ENCODE results near the gene RALGPS1.
A peak's percentile ranks its signal among the peaks of the same experiment; 100 is the strongest.

Gene RALGPS1

DNA sequence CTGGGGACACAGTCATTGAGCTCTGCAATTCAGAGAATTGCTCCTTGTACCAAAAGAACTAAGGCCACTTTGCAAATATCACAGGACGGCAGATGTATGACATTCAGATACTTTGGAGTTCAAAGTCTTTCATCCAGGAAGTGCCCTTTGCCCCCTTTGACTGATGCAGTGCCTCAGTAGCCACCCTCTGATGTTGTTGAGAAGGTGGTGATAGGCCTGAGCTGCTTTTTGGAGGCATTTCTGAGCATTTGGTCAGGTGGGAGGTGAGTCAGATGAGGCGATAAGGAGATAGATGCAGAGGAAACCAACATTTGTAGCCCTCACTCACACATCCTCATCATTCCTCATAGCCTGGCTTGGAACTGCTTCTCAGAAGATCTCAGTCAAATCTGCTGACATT, 144.4 kb downstream of the RALGPS1 start:
- DNase-seq (ENCODE audit: low spot score), result no peak
- in situ Hi-C loops (cut with MboI; ENCODE audit: low pct_unique_long_range_greater_than_20kb, low sequenced_read_pairs, unreplicated experiment), result no loop called here
- TF ChIP-seq, protein P1, sequence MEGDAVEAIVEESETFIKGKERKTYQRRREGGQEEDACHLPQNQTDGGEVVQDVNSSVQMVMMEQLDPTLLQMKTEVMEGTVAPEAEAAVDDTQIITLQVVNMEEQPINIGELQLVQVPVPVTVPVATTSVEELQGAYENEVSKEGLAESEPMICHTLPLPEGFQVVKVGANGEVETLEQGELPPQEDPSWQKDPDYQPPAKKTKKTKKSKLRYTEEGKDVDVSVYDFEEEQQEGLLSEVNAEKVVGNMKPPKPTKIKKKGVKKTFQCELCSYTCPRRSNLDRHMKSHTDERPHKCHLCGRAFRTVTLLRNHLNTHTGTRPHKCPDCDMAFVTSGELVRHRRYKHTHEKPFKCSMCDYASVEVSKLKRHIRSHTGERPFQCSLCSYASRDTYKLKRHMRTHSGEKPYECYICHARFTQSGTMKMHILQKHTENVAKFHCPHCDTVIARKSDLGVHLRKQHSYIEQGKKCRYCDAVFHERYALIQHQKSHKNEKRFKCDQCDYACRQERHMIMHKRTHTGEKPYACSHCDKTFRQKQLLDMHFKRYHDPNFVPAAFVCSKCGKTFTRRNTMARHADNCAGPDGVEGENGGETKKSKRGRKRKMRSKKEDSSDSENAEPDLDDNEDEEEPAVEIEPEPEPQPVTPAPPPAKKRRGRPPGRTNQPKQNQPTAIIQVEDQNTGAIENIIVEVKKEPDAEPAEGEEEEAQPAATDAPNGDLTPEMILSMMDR (IDR thresholded peaks at IDR 0.05; ENCODE audit: extremely low read depth, insufficient read depth, missing control alignments), result no peak

DNA sequence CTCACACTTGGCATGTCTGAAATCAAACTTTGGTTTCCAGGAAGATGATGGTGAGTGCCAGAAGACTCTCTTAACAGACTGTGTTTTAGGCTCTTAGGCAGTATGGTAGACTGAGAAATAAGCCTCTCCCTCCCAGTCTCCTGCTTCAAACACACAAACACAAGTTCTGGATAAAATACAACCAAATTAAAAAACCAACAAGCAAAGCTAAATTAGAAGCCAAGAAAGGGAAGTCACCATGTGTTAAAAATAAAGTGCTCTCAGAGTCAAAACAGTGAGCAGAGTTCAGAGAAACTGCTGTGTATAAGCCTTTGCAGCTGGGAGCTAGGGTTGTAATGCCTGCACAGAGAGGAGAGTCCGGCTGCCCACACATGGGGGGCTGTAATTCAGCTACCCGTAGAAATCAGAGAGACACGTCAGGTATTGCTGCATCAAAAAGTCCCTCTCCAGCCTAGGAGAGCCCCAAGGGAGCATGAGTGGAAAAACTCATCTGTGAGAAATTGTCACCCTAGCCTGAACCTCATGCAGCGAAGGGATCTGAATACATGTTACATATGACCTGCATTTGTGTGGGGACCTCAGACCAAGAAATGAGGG, 145.3 kb downstream of the RALGPS1 start:
- in situ Hi-C loops (cut with MboI; ENCODE audit: low pct_unique_long_range_greater_than_20kb, low sequenced_read_pairs, unreplicated experiment), result no loop called here
- DNase-seq (ENCODE audit: low spot score), result peak; percentile 29
- TF ChIP-seq, protein P1 (IDR thresholded peaks at IDR 0.05; ENCODE audit: extremely low read depth, insufficient read depth, missing control alignments), result no peak

DNA sequence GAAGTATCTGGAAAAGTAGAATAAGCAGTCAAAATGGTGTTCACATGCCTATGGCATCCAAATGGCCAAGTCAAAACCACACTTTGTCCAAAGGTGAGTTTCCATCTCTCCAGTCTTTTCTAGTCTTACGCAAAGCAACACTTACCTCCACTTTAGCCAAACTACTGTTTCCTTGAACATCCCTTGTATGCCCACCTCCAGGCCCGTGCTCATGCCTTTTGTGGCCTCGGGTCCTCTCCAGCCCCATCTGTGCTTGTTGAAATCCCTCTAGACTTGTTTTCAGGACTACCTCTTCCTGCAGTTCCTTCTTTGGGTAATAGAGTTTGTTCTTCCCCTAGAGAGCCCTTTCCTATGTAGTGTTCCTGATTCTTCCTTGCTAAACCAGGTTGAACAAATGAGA, 146.8 kb downstream of the RALGPS1 start:
- in situ Hi-C loops (cut with MboI; ENCODE audit: low pct_unique_long_range_greater_than_20kb, low sequenced_read_pairs, unreplicated experiment), result no loop called here
- TF ChIP-seq, protein P1 (IDR thresholded peaks at IDR 0.05; ENCODE audit: extremely low read depth, insufficient read depth, missing control alignments), result no peak

DNA sequence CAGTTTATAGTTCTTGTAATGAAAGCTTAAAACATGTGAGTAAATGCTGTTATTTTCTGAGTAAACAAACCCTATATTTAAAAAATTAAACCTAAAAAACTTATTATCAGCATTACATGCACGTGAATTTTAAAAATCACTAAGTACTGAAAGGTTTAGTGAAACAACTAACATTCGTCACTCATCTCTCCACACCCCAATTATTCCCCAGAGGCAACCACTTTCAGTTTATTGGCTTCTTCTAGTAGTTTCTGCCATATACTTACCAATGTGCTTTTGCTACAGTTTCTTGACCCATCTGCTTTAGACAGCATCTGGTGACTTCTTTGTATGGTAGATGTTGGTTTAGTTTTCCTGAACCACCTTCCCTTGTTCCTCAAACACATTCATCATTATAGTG, 149.8 kb downstream of the RALGPS1 start:
- TF ChIP-seq, protein P1 (IDR thresholded peaks at IDR 0.05; ENCODE audit: extremely low read depth, insufficient read depth, missing control alignments), result no peak
- peak; percentile 35 for DNase-seq (ENCODE audit: low spot score)
- in situ Hi-C loops (cut with MboI; ENCODE audit: low pct_unique_long_range_greater_than_20kb, low sequenced_read_pairs, unreplicated experiment), result no loop called here

More for the DNA sequence above, 146.8 kb downstream of the RALGPS1 start:
- no peak for DNase-seq (ENCODE audit: low spot score)

DNA sequence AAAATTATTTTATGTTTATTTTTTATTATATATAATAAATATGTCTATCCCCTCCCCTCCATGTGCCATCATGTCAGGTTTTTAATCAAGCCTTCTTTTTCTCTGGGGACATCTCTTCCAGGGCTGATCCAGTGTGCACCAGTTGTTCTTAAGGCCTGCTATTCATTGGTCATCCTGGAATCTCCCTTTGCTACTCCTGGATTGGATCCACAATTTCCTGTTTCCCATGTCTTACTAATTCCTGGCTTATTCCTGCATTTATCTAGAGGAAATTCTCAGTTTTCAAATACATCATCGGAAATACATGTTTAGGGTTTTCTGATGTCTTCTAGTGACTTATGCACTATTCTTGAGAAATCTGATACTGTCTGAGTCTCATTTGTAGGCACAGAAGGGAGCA, 151.0 kb downstream of the RALGPS1 start:
- TF ChIP-seq, protein P1 (IDR thresholded peaks at IDR 0.05; ENCODE audit: extremely low read depth, insufficient read depth, missing control alignments), result no peak
- no peak for DNase-seq (ENCODE audit: low spot score)
- in situ Hi-C loops (cut with MboI; ENCODE audit: low pct_unique_long_range_greater_than_20kb, low sequenced_read_pairs, unreplicated experiment), result no loop called here

DNA sequence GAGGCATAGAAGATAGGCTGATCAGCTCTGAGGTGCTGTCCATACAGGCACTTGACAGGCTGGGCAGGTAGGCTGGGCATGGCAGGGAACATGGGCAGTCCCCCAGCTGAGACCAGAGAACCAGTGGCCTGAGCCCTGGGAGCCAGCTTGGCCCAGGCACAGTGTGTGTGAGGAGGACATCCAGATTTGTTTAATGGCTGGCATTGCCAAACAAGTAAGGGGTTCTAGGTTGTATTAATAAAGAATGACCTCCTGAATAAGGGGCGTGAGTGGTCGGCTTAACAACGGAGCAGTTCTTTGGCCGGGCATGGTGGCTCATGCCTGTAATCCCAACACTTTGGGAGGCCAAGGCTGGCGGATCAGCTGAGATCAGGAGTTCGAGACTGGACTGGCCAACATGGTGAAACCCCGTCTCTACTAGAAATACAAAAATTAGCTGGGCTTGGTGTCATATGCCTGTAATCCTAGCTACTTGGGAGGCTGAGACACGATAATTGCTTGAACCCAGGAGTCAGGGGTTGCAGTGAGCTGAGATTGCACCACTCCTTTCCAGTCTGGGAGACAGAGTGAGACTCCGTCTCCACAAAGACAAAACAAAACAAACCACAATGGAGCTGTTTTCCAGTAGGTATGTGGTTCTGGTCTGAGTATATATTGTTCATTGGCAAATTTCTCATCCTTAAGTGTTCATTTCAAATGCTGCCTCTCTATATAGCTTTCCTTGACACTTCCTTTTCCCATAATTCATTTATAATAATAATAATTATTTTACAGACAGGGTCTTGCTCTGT, 151.7 kb downstream of the RALGPS1 start:
- in situ Hi-C loops (cut with MboI; ENCODE audit: low pct_unique_long_range_greater_than_20kb, low sequenced_read_pairs, unreplicated experiment), result no loop called here
- TF ChIP-seq, protein P1 (IDR thresholded peaks at IDR 0.05; ENCODE audit: extremely low read depth, insufficient read depth, missing control alignments), result no peak

More for the DNA sequence above, 151.7 kb downstream of the RALGPS1 start:
- no peak for DNase-seq (ENCODE audit: low spot score)
